Endothelial cell of umbilical vein (primary cell): ENCODE measurements around the gene GIPC3.

Source experiments
- CTCF ChIP-seq, 2 donors: IDR thresholded peaks; 1 replicate in 1 of 2; 2 replicates in 1 of 2; pipeline ENCODE4 v1.5.1; 2011; ENCODE audit warnings: low read length in 2 of 2, mild to moderate bottlenecking in 2 of 2, moderate library complexity in 2 of 2, control low read depth in 1 of 2, inconsistent platforms in 1 of 2, low read depth in 1 of 2; ENCODE audit not compliant: insufficient read depth in 1 of 2; ENCODE audit errors: extremely low read depth in 1 of 2
- EZH2 ChIP-seq: IDR thresholded peaks from 2 replicates; pipeline ENCODE4 v1.6.1; 2012; ENCODE audit warnings: borderline replicate concordance, low read depth, mild to moderate bottlenecking, moderate library complexity, low read length, inconsistent platforms; ENCODE audit not compliant: severe bottlenecking
- MYC ChIP-seq: IDR thresholded peaks from one replicate; pipeline ENCODE4 v1.6.1; 2011; ENCODE audit warnings: mild to moderate bottlenecking, low read depth, low read length
- POLR2A ChIP-seq: IDR thresholded peaks from 2 replicates; pipeline ENCODE4 v1.6.1; 2012; ENCODE audit warnings: low read depth, mild to moderate bottlenecking, control low read depth, low read length

- TF ChIP-seq POLR2A, result no peak
- no peak for TF ChIP-seq MYC
- TF ChIP-seq CTCF (IDR thresholded peaks at IDR 0.05; ENCODE audit: extremely low read depth in 1 of 2, insufficient read depth in 1 of 2, low read depth in 1 of 2, low read length in 2 of 2), result no peak
- no peak for TF ChIP-seq EZH2
Measured at GRCh38 chr19:3538965-3539755, 46.1 kb upstream of the GIPC3 start, which contains the start of gene TEKTIP1.
